HCT116 (cell line): Measurements from ENCODE around the gene GNG7.
"Not testable (repeated sequence)": the region's sequence is repeated elsewhere in the genome, so short reads cannot be mapped to it uniquely, and the experiment has no call there.

Experiments used
- CTCF ChIP-seq, 3 experiments: fragments of 200-600 bp in 1 of 3; sonication (generic) in 1 of 3; IDR thresholded peaks in 2 of 3; conservative IDR thresholded peaks in 1 of 3; 2 replicates each; pipeline ENCODE4 v1.5.1; 2012 to 2017; ENCODE audit warnings: low read depth in 2 of 3, low read length in 2 of 3, antibody characterized with exemption in 1 of 3, borderline replicate concordance in 1 of 3, control low read depth in 1 of 3, mild to moderate bottlenecking in 1 of 3, mixed read lengths in 1 of 3, mixed run types in 1 of 3, moderate library complexity in 1 of 3; ENCODE audit not compliant: insufficient read depth in 1 of 3
- EZH2 ChIP-seq: fragments of 200-600 bp; sonication (generic); IDR thresholded peaks from 2 replicates; pipeline ENCODE4 v1.6.1; 2017; ENCODE audit warnings: antibody characterized with exemption, mixed run types
- JUND ChIP-seq: IDR thresholded peaks from 2 replicates; pipeline ENCODE4 v1.6.1; 2012
- POLR2A ChIP-seq: IDR thresholded peaks from 2 replicates; pipeline ENCODE4 v1.7.0; 2011; ENCODE audit warnings: borderline replicate concordance; ENCODE audit not compliant: insufficient read depth, insufficient read length; ENCODE audit errors: extremely low read depth
- POLR2AphosphoS5 ChIP-seq: IDR thresholded peaks from 2 replicates; pipeline ENCODE4 v1.6.1; 2011; ENCODE audit warnings: mild to moderate bottlenecking, low read depth, low read length, moderate library complexity

GRCh38 chr19:2605889-2606288 is 96.6 kb downstream of the GNG7 start:
- not testable (repeated sequence) for TF ChIP-seq JUND; CTCF (IDR thresholded peaks at IDR 0.05 in 2 of 3, conservative IDR thresholded peaks at IDR 0.05 in 1 of 3; ENCODE audit: borderline replicate concordance in 1 of 3, insufficient read depth in 1 of 3, low read depth in 2 of 3, low read length in 2 of 3); EZH2; POLR2AphosphoS5; POLR2A
